Stimulated activated CD4-positive, alpha-beta T cell treated with anti-CD3 and anti-CD28 coated beads, TNF-alpha, amount 100 ng/mL, for 48 hours (primary cell): ENCODE data around the gene LZTR1.
"Not testable (repeated sequence)": the region's sequence is repeated elsewhere in the genome, so short reads cannot be mapped to it uniquely, and the experiment has no call there.

Experiments used
- DNase-seq, 3 donors: peaks; one replicate each; pipeline ENCODE4 v3.0.0-alpha.2; 2020; ENCODE audit warnings: low read depth in 3 of 3

The LZTR1 gene

GRCh38 chr22:20981787-20982562, at the start of gene LZTR1:
Gene LZTR1, plus strand, starts transcription at chr22:20982297. Its CDS starts 75 bp downstream, at chr22:20982372.
- peak; percentile 43 to 58 (median 53) for DNase-seq

- no peak for DNase-seq
Observed at GRCh38 chr22:20933910-20934309, 48.2 kb upstream of the LZTR1 start.

GRCh38 chr22:20935049-20935448, 47.0 kb upstream of the LZTR1 start:
- not testable (repeated sequence) for DNase-seq

GRCh38 chr22:20935780-20936539, 46.1 kb upstream of the LZTR1 start:
- DNase-seq = not testable (repeated sequence)

GRCh38 chr22:20937031-20937793, 44.9 kb upstream of the LZTR1 start:
- no peak for DNase-seq

- no peak for DNase-seq
Observed at GRCh38 chr22:20937794-20938671, 44.1 kb upstream of the LZTR1 start.

GRCh38 chr22:20939457-20940185, 42.5 kb upstream of the LZTR1 start:
- not testable (repeated sequence) for DNase-seq

- DNase-seq = no peak
Observed at GRCh38 chr22:20940186-20940651, 41.9 kb upstream of the LZTR1 start.

GRCh38 chr22:20940904-20941385, 41.2 kb upstream of the LZTR1 start:
- DNase-seq = no peak

GRCh38 chr22:20942203-20942902, 39.7 kb upstream of the LZTR1 start:
- not testable (repeated sequence) for DNase-seq

- no peak for DNase-seq
Observed at GRCh38 chr22:20943104-20943933, 38.8 kb upstream of the LZTR1 start.

- no peak for DNase-seq
Observed at GRCh38 chr22:20944042-20944441, 38.1 kb upstream of the LZTR1 start.

GRCh38 chr22:20945578-20945934, 36.5 kb upstream of the LZTR1 start:
- no peak for DNase-seq

GRCh38 chr22:20946080-20946986, 35.8 kb upstream of the LZTR1 start:
- no peak for DNase-seq

GRCh38 chr22:20946991-20947390, 35.1 kb upstream of the LZTR1 start:
- no peak for DNase-seq

GRCh38 chr22:20948450-20948849, 33.6 kb upstream of the LZTR1 start:
- DNase-seq = no peak

GRCh38 chr22:20948989-20949388, 33.1 kb upstream of the LZTR1 start:
- no peak for DNase-seq

- no peak for DNase-seq
Observed at GRCh38 chr22:20949698-20950183, 32.4 kb upstream of the LZTR1 start.
